Spleen (tissue), 11 donors: ENCODE measurements around the gene KDM4B. TPM values are rescaled to one million over a fixed set of nuclear protein-coding genes. Genes with fewer than 3 reads are reported as not detected.

Experiments
- DNase-seq: peaks from one replicate; pipeline ENCODE4 v3.0.0-alpha.2; 2020
- H3K27ac ChIP-seq, 8 donors: fragments of 200-600 bp; sonication (generic) in 7 of 8; 1 replicate in 4 of 8; 2 replicates in 4 of 8; pipeline versions ENCODE4 v1.5.0 to v1.8.0; 2016 to 2021; ENCODE audit warnings: inconsistent platforms in 4 of 8, mild to moderate bottlenecking in 4 of 8, moderate library complexity in 1 of 8
- H3K27me3 ChIP-seq, 7 donors: fragments of 200-600 bp; sonication (generic) in 6 of 7; replicated peaks in 1 of 7; 1 replicate in 4 of 7; 2 replicates in 3 of 7; pipeline versions ENCODE4 v1.5.0 to v1.8.0; 2016 to 2021; ENCODE audit warnings: inconsistent platforms in 3 of 7, mild to moderate bottlenecking in 1 of 7
- H3K36me3 ChIP-seq, 6 donors: fragments of 200-600 bp; sonication (generic) in 5 of 6; 1 replicate in 4 of 6; 2 replicates in 2 of 6; pipeline versions ENCODE4 v1.5.0 to v1.8.0; 2016 to 2021; ENCODE audit warnings: inconsistent platforms in 2 of 6
- H3K4me1 ChIP-seq, 6 donors: fragments of 200-600 bp; sonication (generic) in 5 of 6; 1 replicate in 3 of 6; 2 replicates in 3 of 6; pipeline versions ENCODE4 v1.5.0 to v1.8.0; 2016 to 2021; ENCODE audit warnings: inconsistent platforms in 3 of 6
- H3K4me3 ChIP-seq, 8 donors: fragments of 200-600 bp; sonication (generic) in 7 of 8; 1 replicate in 4 of 8; 2 replicates in 4 of 8; pipeline versions ENCODE4 v1.5.0 to v1.8.0; 2016 to 2021; ENCODE audit warnings: inconsistent platforms in 4 of 8, mild to moderate bottlenecking in 4 of 8, moderate library complexity in 2 of 8
- H3K9me3 ChIP-seq, 8 donors: fragments of 200-600 bp; sonication (generic) in 7 of 8; 1 replicate in 4 of 8; 2 replicates in 4 of 8; pipeline versions ENCODE4 v1.5.0 to v1.8.0; 2016 to 2021; ENCODE audit warnings: inconsistent platforms in 4 of 8
- CTCF ChIP-seq, 11 experiments: fragments of 200-600 bp in 7 of 11; fragments of 450-650 bp in 4 of 11; sonication (generic) in 4 of 11; IDR thresholded peaks in 8 of 11; conservative IDR thresholded peaks in 3 of 11; 1 replicate in 7 of 11; 2 replicates in 4 of 11; pipeline versions ENCODE4 v1.4.0 to v1.8.0; 2016 to 2021; ENCODE audit warnings: antibody characterized with exemption in 11 of 11, inconsistent platforms in 4 of 11, mild to moderate bottlenecking in 1 of 11
- POLR2A ChIP-seq, 3 donors: fragments of 450-650 bp; IDR thresholded peaks; one replicate each; pipeline ENCODE4 v1.5.1; 2017; ENCODE audit warnings: antibody characterized with exemption in 3 of 3, mild to moderate bottlenecking in 1 of 3
- POLR2AphosphoS5 ChIP-seq, 3 donors: sonication (generic); formaldehyde crosslinking; IDR thresholded peaks; one replicate each; pipeline ENCODE4 v1.5.1; 2017; ENCODE audit warnings: antibody characterized with exemption in 3 of 3
- WGBS, 5 donors: extraction: QIAGEN DNeasy Blood & Tissue Kit in 3 of 5; methylation state at CpG; one replicate each; pipeline versions ENCODE4 v1.1.5 to v1.1.7; 2013 to 2018; 5-methylcytosine and 5-hydroxymethylcytosine counted together
- intact Hi-C: fragments of 100-400 bp; cut with DNase I; formaldehyde crosslinking; loops from one replicate; pipeline ENCODE4 v1.15.0; 2023; ENCODE audit warnings: low total_unique reads
- polyA plus RNA-seq, 3 donors: library from polyadenylated mRNA; stranded (reverse); fragments of 200-250 nt; gene quantifications; one replicate each; pipeline ENCODE4 v1.2.1, GENCODE V29; 2013
- total RNA-seq, 7 donors: library from RNA; depleted of rRNA in 3 of 7; stranded (reverse); fragments of >200 nt in 3 of 7; fragmentation: NEBNext Ultra II Directional in 4 of 7; extraction: Animal tissue kit (Norgen Biotek cat#: 25700) in 4 of 7; gene quantifications; one replicate each; pipeline versions ENCODE4 v1.1.0 to v1.2.1, GENCODE V29; 2016 to 2021
- donor health status: healthy with polysubstance abuse.
- donor health status: DM: no; HTN: no; CAD: no; lungs with moderate emphysema.
- donor health status: DM: no; HTN: no; CAD: no.
- donor health status: Bipolar disorder and iron deficiency.
- donor health status: healthy.
- donor health status: DM: no; HTN: no; CAD: no.
- donor health status: DM: yes; HTN: yes; CAD: no.

The KDM4B gene
- total and polyA plus RNA-seq, 10 donors = 18.3 to 80.5 (median 52.4) TPM

- Histone ChIP-seq H3K36me3 (peaks cover 0 to under 1% (median 0%) of the 10 kb centered on the region in 6 donors), H3K4me1 (peaks cover 18 to 45% (median 41%) of the 10 kb centered on the region in 6 donors), H3K27me3 (no peaks in the 10 kb centered on the region), H3K9me3 (no peaks in the 10 kb centered on the region), H3K27ac (peak overlapping the region; percentile 68 to 90 (median 81)), H3K4me3 (peak overlapping the region in 7 of 8 donors; percentile 11 to 75 (median 32))
- WGBS, 5 donors = 62 to 83% (median 70%) methylated on average over 16 of the region's 16 CpGs
- no peak for TF ChIP-seq POLR2A (IDR thresholded peaks at IDR 0.05)
- TF ChIP-seq POLR2AphosphoS5 (IDR thresholded peaks at IDR 0.05) = no peak
- TF ChIP-seq CTCF (IDR thresholded peaks at IDR 0.05 in 8 of 11, conservative IDR thresholded peaks at IDR 0.05 in 3 of 11) = no peak
- no peak for DNase-seq
- intact Hi-C loops = no loop called here
These were observed 1.0 kb upstream of the KDM4B start for GRCh38 chr19:4967738-4968461.

GRCh38 chr19:4969292-4969771 lies 419 bp downstream of the KDM4B start:
- H3K4me3 ChIP-seq = peak overlapping the region; percentile 44 to 75 (median 56)
- no peaks in the 10 kb centered on the region for H3K27me3 ChIP-seq
- peak overlapping the region in 7 of 8 donors; percentile 69 to 90 (median 85) for H3K27ac ChIP-seq
- intact Hi-C loops = no loop called here
- no peaks in the 10 kb centered on the region for H3K36me3 ChIP-seq
- H3K9me3 ChIP-seq = no peaks in the 10 kb centered on the region
- TF ChIP-seq POLR2A (IDR thresholded peaks at IDR 0.05) (no peak), CTCF (IDR thresholded peaks at IDR 0.05 in 8 of 11, conservative IDR thresholded peaks at IDR 0.05 in 3 of 11) (no peak), POLR2AphosphoS5 (IDR thresholded peaks at IDR 0.05) (no peak)
- DNase-seq = peak; percentile 81
- peaks cover 19 to 58% (median 51%) of the 10 kb centered on the region in 6 donors for H3K4me1 ChIP-seq
- WGBS, 5 donors = 0 to 2% (median 1%) methylated on average over 21 to 54 of the region's 54 CpGs

GRCh38 chr19:4969772-4970531 lies 1.0 kb downstream of the KDM4B start:
- DNase-seq = peak; percentile 82
- 4 to 8% (median 6%) methylated on average over 25 of the region's 25 CpGs for WGBS, 5 donors

More at GRCh38 chr19:4969772-4970531, 1.0 kb downstream of the KDM4B start:
- TF ChIP-seq CTCF (IDR thresholded peaks at IDR 0.05 in 8 of 11, conservative IDR thresholded peaks at IDR 0.05 in 3 of 11) = no peak
- peak; percentile 37 to 64 (median 40) for TF ChIP-seq POLR2AphosphoS5 (IDR thresholded peaks at IDR 0.05)
- peak in 1 of 3 donors; percentile 4 for TF ChIP-seq POLR2A (IDR thresholded peaks at IDR 0.05)
- Histone ChIP-seq H3K4me1 (peaks cover 25 to 64% (median 57%) of the 10 kb centered on the region in 6 donors), H3K4me3 (peak overlapping the region; percentile 44 to 75 (median 56)), H3K9me3 (no peaks in the 10 kb centered on the region), H3K27me3 (no peaks in the 10 kb centered on the region), H3K36me3 (no peaks in the 10 kb centered on the region), H3K27ac (peak overlapping the region in 7 of 8 donors; percentile 69 to 90 (median 85))
- intact Hi-C loops = no loop called here
